Stimulated activated CD4-positive, alpha-beta T cell treated with anti-CD3 and anti-CD28 coated beads, Interleukin-12 subunit alpha, Interleukin-12 subunit beta, amount 100 ng/mL, for 4 hours (primary cell): ENCODE data around the gene STON1.
A peak's percentile ranks its signal among the peaks of the same experiment; 100 is the strongest.
"Not testable (repeated sequence)": the region's sequence is repeated elsewhere in the genome, so short reads cannot be mapped to it uniquely, and the experiment has no call there.

Experiments
- DNase-seq: peaks from one replicate; pipeline ENCODE4 v3.0.0-alpha.2; 2020

The STON1 gene

GRCh38 chr2:48530033-48530811, at the start of gene STON1:
STON1 (plus strand) TSS chr2:48530154; CDS start chr2:48580634, 50,480 bp downstream.
- DNase-seq = peak; percentile 25

DNA sequence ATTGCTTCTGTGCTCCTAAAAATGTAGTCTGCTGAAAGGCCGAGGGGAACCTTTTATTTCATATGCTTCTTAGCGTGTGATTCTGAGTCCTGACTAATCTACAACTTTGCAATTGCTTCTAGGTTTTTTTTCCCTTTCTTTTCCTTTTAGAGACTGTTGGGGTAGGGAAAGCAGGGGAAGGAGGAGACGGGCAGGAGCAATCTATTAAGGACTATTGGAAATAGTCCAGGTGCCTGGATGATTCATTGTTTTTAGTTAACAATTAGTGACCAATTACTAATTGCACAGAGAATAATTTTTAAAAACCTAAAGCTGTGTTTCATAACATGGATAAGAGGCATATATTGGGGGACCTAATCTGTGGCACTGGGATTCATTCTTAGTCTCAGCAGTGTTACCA, 49.4 kb upstream of the STON1 start:
- DNase-seq = no peak

DNA sequence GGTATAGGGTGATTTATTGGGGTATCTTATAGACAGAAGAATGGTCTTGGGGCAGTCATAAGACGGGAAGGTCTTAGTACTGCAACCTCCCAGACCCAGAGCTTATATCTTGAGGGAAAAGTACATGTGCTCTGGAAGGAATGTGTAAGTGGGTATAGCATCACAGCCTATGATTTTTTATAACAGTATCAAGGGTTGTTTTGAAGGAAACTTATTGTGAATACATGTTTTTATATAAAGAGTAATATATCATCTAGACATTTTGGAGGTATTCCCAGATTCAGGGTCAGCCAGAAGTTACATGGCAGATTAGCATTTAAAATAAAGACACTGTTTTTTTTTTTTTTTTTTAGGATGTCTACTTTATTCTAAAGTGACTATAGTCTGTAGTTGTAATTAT, 47.6 kb upstream of the STON1 start:
- no peak for DNase-seq

DNA sequence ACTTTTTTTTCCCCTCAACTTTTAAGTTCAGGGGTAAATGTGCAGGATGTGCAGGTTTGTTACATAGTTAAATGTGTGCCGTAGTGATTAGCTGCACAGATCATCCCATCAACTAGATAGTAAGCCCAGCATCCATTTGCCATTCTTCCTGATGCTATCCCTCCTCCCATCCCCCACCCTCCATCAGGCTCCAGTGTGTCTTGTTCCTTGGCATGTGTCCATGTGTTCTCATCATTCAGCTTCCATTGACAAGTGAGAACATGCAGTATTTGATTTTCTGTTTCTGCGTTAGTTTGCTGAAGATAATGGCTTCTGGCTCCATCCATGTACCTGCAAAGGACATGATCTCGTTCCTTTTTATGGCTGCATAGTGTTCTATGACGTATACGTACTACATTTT, 47.2 kb upstream of the STON1 start:
- no peak for DNase-seq

DNA sequence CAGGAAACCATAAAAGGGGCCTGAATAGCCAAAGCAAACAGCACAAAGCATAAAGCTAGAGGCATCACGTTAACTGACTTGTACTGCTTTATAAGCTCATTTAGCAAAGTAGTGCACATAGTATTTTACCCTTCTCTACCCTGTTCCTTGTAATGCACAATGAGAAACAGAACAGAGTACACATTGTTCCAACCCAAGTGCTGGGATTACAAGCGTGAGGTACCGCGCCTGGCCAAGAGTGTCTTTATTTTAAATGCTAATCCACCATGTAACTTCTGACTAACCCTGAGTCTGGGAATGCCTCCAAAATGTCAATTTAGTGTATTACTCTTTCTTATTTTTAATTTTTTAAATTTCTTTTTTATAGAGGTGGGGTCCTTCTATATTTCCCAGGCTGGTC, 46.4 kb upstream of the STON1 start:
- no peak for DNase-seq

DNA sequence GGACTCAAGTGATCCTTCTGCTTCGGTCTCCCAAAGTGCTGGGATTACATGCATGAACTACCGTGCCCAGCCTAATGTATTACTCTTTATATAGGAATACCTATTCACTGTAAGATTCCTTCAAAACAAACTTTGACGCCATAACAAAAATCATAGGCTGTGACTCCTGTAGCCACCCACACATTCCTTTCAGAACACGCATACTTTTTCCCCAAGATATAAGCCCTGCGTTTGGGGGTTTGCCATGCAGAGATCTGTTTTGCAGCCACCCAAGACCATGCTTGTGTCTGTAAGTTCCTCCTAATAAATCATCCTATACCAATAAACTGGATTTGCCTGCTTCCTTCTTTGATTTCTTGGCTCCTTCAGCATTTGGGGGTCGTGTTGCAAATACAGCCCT, 46.0 kb upstream of the STON1 start:
- no peak for DNase-seq

DNA sequence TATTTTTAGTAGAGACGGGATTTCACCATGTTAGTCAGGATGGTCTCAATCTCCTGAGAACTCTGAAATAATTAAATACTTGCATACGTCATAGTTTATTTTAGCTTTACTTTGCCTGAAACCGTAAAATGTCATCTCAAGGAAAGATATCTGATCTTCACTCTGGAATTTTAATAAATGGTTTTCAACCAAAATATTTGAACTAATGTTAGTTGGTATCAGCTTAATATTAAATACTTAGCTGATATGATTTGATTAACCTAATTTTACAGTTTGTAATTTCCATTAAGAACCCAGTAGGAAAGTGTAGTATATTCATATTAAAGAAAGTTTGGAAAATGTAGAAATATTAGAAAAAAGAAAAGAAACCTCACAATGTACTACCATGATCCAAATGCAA, 41.4 kb upstream of the STON1 start:
- no peak for DNase-seq

DNA sequence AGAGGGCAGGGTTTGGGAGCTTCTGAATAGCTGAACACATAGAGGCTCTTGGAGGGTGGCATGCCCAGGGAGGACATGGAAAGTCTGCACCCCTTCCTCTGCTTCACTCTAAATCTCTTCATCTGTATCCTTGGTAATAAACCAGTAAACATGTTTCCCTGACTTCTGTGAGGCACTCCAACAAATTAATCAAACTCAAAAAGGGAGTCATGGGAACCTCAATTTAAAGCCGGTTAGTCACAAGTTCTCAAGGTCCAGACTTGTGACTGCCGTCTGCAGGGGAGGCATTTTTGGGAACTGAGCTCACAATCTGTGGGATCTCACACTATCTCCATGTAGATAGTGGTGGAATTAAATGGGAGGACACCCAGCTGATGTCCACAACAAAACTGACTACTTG, 33.1 kb upstream of the STON1 start:
- DNase-seq = no peak

- DNase-seq = no peak
These were observed 25.2 kb upstream of the STON1 start for GRCh38 chr2:48504647-48505327.

- no peak for DNase-seq
These were observed 22.8 kb upstream of the STON1 start for GRCh38 chr2:48507111-48507510.

GRCh38 chr2:48508461-48509124, 21.4 kb upstream of the STON1 start:
- DNase-seq = no peak

- DNase-seq = no peak
These were observed 19.6 kb upstream of the STON1 start for GRCh38 chr2:48510329-48510728.

DNA sequence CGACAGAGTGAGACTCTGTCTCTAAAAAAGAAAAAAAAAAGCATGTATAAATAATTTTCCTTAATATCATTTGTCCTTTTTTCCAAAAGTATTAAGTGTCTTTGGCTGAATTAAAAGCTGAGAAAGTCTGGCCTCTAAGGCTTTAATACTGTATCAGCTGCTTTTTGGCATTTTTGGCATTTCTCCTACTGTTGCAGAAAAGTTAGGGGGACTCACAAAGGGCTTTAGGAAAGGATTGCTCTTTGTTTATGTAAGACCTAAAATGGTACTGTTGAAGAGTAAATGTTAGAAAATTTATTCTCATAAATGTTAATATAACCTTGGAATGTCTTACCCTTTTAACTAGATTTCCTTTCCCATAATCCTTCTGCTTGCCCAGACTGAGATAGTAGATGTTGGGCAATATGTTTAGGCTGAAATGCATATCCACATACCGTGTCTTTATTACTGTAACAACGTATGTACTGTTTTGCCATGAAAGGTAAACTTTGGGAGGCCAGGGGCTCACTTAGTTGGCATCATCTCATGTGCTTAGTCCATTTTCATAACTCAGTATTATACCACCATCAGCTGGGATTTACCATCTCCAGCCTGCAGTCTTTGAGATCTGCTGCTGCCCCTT, 18.0 kb upstream of the STON1 start:
- DNase-seq = no peak

DNA sequence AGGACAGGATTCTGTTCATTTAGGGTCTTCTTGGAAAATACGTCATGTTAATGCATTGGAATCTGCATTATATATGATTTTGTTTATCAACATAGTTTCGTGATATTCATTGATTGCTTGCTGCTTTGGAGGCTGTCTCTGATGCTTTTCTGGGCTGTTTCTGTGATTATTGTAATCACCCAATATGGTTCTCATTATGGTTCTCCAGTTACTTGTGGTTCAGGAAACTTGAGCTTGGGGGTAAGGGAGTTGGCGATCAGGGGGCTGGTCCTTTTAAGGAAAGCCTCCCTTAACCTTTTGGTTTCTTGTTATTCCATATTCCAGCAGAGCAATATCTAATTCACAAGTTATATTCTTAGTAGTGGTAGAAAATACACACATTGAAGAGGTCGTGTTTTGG, 17.4 kb upstream of the STON1 start:
- no peak for DNase-seq

DNA sequence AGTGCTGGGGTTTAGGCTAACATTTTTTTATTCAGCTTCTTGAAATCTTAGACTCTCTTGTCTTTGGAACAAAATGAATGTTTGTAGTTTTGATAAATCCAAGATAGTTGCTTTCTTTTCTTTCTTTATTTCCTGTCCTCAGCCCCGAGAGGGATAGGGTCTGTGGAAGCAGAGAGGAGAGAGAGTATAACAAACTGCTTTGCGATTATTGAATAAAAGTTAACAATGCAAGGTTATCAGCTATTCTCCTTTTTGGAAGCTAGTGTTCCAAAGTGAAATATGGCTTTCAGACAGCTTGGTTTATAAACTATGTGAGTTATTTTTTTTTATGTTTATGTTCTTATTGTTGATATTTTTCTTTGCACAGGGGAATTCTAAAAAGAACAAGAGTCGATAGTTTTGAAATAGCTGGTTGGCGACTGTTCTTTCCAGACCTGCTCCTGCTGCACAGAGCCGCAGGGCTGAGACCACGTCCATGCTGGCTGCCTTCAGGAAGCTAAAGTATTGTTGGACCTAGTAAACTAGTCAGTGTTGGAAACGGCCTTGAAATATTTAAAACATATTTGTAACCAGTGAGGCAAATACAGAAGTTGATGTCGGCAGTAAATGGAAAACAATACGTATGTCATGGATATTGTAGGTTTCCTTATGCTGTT, 15.5 kb upstream of the STON1 start:
- no peak for DNase-seq

GRCh38 chr2:48515513-48515985, 14.4 kb upstream of the STON1 start:
- DNase-seq = no peak

DNA sequence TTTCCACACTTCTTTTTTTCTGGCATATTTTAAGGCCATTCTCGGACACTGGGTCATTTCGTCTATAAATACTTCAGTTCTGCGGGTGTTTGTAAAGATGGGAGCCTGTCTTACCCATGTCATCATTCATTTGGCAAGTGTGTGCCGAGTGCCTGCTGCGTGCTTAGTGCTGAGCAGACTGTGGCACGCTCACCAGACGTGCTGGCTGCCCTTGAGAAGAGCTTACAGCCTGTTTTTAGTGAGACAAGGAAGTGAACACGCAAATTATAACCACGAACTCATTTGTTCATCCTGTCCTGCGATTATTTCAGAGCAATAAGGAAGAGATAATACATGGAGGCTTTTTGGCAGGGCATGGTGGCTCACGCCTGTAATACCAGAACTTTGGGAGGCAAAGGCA, 10.4 kb upstream of the STON1 start:
- no peak for DNase-seq

- not testable (repeated sequence) for DNase-seq
These were observed 5.2 kb upstream of the STON1 start for GRCh38 chr2:48524756-48525155.

DNA sequence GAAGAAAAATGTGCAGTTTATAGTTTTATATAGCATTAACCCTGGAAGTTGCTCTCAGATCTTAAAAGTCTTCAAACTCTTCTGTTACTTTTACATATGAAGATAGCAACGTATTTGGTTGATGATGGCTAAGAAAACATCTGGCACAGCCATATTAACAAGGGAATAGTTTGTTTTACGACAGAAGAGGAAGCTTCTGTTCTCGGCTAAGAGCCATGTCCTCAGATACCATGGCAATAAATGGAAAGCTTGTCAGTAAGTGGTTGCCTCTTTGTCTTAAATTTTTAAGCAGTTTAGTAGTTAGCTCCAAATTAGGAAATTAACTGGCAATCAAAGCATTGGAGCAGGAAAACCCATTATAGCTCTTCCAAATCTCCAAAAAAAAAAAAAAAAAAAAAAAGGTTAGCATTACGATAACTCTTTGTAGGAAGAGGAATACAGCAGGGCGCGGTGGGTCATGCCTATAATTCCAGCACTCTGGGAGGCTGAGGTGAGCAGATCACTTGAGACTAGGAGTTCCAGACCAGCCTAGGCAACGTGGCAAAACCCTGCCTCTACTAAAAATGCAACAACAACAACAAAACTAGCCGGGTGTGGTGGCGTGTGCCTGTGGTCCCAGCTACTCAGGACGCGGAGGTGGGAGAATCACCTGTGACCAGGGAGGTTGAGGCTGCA, 4.5 kb upstream of the STON1 start:
- DNase-seq = no peak

- no peak for DNase-seq
These were observed 2.6 kb upstream of the STON1 start for GRCh38 chr2:48527226-48527885.

- DNase-seq = no peak
These were observed 1.5 kb upstream of the STON1 start for GRCh38 chr2:48528431-48528830.

GRCh38 chr2:48529194-48529593, 760 bp upstream of the STON1 start:
- DNase-seq = no peak
